GM13976 (cell line): ENCODE measurements around the gene HIRA.

Experiments used
- DNase-seq: peaks from one replicate; pipeline ENCODE4 v3.0.0; 2012; ENCODE audit warnings: low spot score
- in situ Hi-C: fragments of 300-500 bp; cut with MboI; formaldehyde crosslinking; loops from one replicate; pipeline ENCODE4 v1.12.0; 2022; ENCODE audit warnings: low sequenced_read_pairs, mixed read lengths, inconsistent platforms; ENCODE audit not compliant: unreplicated experiment
- TF ChIP-seq, protein P1 (sequence below): IDR thresholded peaks from 2 replicates; pipeline ENCODE4 v1.5.1; 2012; ENCODE audit warnings: borderline replicate concordance, mild to moderate bottlenecking; ENCODE audit not compliant: insufficient read depth; ENCODE audit errors: extremely low read depth, missing control alignments, control extremely low read depth

Gene HIRA

DNA sequence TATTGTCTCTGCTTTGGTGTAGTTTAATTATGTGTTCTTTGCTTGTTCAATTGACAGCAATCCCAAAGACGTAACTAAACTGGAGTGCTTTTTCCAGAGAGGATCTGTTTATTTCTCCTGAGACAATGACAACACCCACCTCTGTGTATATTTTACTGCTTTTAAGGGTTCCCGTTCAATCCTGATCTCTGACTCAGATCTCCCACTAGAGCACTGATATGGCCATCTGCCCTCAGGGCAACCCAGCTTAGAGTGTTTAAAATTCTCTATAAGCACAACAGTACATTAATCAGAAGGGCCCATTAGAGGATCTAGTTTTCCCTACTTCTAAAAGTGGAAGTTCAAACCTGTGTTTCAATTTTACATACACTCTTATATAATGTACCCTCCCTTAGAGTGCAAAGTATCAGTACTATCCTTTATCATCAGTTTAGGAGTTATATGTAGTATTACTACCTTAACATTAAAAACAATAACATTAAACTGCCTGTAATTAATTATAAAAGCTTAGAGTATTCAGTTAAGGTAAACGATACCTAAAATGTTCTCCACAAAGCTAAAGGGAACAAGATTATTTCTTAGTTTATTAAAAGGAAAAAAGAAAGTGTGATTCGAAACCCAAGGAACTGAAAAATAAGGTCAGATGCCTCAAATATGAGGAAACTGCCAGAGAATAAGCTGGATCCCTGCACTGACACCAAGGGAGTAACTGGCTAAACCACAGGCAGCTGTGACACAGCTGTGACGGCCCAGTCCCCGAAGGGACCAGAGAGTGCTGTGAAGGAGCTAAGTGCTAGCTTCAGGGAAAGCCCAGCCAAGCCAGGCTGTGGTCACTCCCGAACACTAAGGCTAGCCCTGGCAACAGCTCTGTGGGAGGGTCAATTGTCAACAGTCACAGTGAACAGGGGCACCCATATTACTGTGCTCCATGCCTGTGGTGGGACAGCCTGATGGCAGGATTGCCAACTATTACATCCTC, 32.2 kb upstream of the HIRA start:
- TF ChIP-seq, protein P1, sequence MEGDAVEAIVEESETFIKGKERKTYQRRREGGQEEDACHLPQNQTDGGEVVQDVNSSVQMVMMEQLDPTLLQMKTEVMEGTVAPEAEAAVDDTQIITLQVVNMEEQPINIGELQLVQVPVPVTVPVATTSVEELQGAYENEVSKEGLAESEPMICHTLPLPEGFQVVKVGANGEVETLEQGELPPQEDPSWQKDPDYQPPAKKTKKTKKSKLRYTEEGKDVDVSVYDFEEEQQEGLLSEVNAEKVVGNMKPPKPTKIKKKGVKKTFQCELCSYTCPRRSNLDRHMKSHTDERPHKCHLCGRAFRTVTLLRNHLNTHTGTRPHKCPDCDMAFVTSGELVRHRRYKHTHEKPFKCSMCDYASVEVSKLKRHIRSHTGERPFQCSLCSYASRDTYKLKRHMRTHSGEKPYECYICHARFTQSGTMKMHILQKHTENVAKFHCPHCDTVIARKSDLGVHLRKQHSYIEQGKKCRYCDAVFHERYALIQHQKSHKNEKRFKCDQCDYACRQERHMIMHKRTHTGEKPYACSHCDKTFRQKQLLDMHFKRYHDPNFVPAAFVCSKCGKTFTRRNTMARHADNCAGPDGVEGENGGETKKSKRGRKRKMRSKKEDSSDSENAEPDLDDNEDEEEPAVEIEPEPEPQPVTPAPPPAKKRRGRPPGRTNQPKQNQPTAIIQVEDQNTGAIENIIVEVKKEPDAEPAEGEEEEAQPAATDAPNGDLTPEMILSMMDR = no peak
- no peak for DNase-seq
- in situ Hi-C loops = no loop called here

- TF ChIP-seq, protein P1 = no peak
- in situ Hi-C loops = no loop called here
- DNase-seq = no peak
Observed at GRCh38 chr22:19463008-19463407, 31.5 kb upstream of the HIRA start.

DNA sequence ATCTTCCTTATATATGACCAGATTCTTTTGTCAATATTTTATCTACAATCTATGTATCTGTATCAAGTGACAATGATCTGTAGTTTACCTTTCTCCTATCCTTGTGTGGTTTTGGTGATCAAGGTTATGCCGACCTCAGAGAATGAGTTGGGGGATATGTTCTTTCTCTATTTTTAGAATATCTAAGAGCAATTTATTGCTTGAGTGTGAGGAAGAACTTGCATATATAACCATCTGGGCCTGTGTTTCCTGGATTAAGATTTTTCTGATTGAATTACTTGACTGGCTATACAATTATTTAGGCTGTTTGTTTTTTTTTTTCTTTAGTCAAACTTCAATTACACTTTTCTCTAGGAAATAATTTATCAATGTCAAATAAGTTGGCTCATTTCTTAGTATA, 30.0 kb upstream of the HIRA start:
- no peak for DNase-seq
- in situ Hi-C loops = no loop called here
- TF ChIP-seq, protein P1 = no peak

DNA sequence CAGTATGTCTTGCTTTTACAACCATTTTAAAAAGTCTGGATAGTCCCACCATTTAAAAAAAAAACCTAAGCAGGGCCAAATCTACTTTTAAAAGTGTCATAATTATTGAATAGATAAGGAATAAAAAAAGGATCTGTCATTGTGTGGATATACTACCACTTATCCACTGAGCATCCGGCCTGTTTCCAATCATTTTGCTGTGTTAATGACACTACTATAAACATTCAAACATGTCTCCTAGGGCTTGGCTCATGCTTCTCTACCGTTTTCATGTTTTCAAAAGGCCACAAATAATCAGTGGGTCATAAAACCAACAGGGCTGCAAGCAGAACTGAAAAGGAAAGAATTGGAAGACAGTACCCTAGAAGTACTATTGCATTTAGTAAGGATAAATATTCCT, 28.5 kb upstream of the HIRA start:
- in situ Hi-C loops = no loop called here

GRCh38 chr22:19457828-19458428, 26.4 kb upstream of the HIRA start:
- TF ChIP-seq, protein P1 = no peak
- in situ Hi-C loops = no loop called here
- no peak for DNase-seq

More for the DNA sequence above, 28.5 kb upstream of the HIRA start:
- TF ChIP-seq, protein P1 = no peak
- DNase-seq = no peak

- TF ChIP-seq, protein P1 = no peak
- in situ Hi-C loops = no loop called here
- no peak for DNase-seq
Observed at GRCh38 chr22:19456541-19456940, 25.0 kb upstream of the HIRA start.
